Left ventricle myocardium inferior (tissue), 1 donor: ENCODE measurements around the gene GNAT2. TPM values are rescaled to one million over a fixed set of nuclear protein-coding genes. Genes with fewer than 3 reads are reported as not detected.

Experiments used
- DNase-seq: peaks from one replicate; pipeline ENCODE4 v3.0.0-alpha.2; 2020
- H3K27ac ChIP-seq: fragments of 200-600 bp; replicated peaks from 2 replicates; pipeline ENCODE4 v1.8.0; 2021
- H3K27me3 ChIP-seq: fragments of 200-600 bp; 2 replicates; pipeline ENCODE4 v1.8.0; 2021; ENCODE audit warnings: low read depth
- H3K36me3 ChIP-seq: fragments of 200-600 bp; 2 replicates; pipeline ENCODE4 v1.8.0; 2021
- H3K4me1 ChIP-seq: fragments of 200-600 bp; 2 replicates; pipeline ENCODE4 v1.8.0; 2021
- H3K4me3 ChIP-seq: fragments of 200-600 bp; 2 replicates; pipeline ENCODE4 v1.8.0; 2021; ENCODE audit warnings: mild to moderate bottlenecking, moderate library complexity
- H3K9me3 ChIP-seq: fragments of 200-600 bp; replicated peaks from 2 replicates; pipeline ENCODE4 v1.8.0; 2021
- CTCF ChIP-seq: fragments of 200-600 bp; IDR thresholded peaks from 2 replicates; pipeline ENCODE4 v1.8.0; 2021; ENCODE audit warnings: antibody characterized with exemption, mild to moderate bottlenecking, borderline replicate concordance
- intact Hi-C: fragments of 100-400 bp; cut with micrococcal nuclease; formaldehyde crosslinking; loops from one replicate; pipeline ENCODE4 v1.11.0; 2022
- total RNA-seq: library from RNA; stranded (reverse); fragmentation: NEBNext Ultra II Directional; extraction: Animal tissue kit (Norgen Biotek cat#: 25700); gene quantifications from one replicate; pipeline ENCODE4 v1.2.1, GENCODE V29; 2021
- donor health status: DM: no; HTN: yes; CAD: no; lungs with severe emphysema.

The GNAT2 gene
- total RNA-seq, 1 donor from 2014 or later, result not detected

- no peak for DNase-seq
- intact Hi-C loops, result no loop called here
- no peak for TF ChIP-seq CTCF
- Histone ChIP-seq H3K27ac (no peak overlapping the region), H3K4me3 (no peak overlapping the region), H3K4me1 (no peaks in the 10 kb centered on the region), H3K36me3 (peaks cover 72% of the 10 kb centered on the region), H3K9me3 (no peaks in the 10 kb centered on the region), H3K27me3 (no peaks in the 10 kb centered on the region)
Observed at GRCh38 chr1:109595531-109595930, 23.9 kb downstream of the GNAT2 start.

- intact Hi-C loops, result no loop called here
- no peak overlapping the region for H3K4me3 ChIP-seq
- no peaks in the 10 kb centered on the region for H3K27me3 ChIP-seq
- no peak for DNase-seq
- no peaks in the 10 kb centered on the region for H3K4me1 ChIP-seq
- no peak for TF ChIP-seq CTCF
- peaks cover 85% of the 10 kb centered on the region for H3K36me3 ChIP-seq
- no peak overlapping the region for H3K27ac ChIP-seq
- no peaks in the 10 kb centered on the region for H3K9me3 ChIP-seq
Observed at GRCh38 chr1:109592916-109593315, 26.5 kb downstream of the GNAT2 start.

GRCh38 chr1:109589679-109590078 lies 29.7 kb downstream of the GNAT2 start:
- DNase-seq, result no peak
- no peak for TF ChIP-seq CTCF
- Histone ChIP-seq H3K9me3 (no peaks in the 10 kb centered on the region), H3K36me3 (peaks cover 87% of the 10 kb centered on the region), H3K27ac (no peak overlapping the region), H3K4me1 (no peaks in the 10 kb centered on the region), H3K27me3 (no peaks in the 10 kb centered on the region), H3K4me3 (no peak overlapping the region)
- intact Hi-C loops, result no loop called here

GRCh38 chr1:109589177-109589576 lies 30.2 kb downstream of the GNAT2 start:
- DNase-seq, result no peak
- H3K4me1 ChIP-seq, result no peaks in the 10 kb centered on the region
- H3K4me3 ChIP-seq, result no peak overlapping the region
- H3K27me3 ChIP-seq, result no peaks in the 10 kb centered on the region
- no peak overlapping the region for H3K27ac ChIP-seq
- intact Hi-C loops, result no loop called here
- H3K9me3 ChIP-seq, result no peaks in the 10 kb centered on the region
- H3K36me3 ChIP-seq, result peaks cover 91% of the 10 kb centered on the region
- no peak for TF ChIP-seq CTCF

- Histone ChIP-seq H3K36me3 (peaks cover 85% of the 10 kb centered on the region), H3K4me3 (no peak overlapping the region), H3K9me3 (no peaks in the 10 kb centered on the region), H3K4me1 (no peaks in the 10 kb centered on the region), H3K27ac (no peak overlapping the region), H3K27me3 (no peaks in the 10 kb centered on the region)
- TF ChIP-seq CTCF, result no peak
- no peak for DNase-seq
- intact Hi-C loops, result no loop called here
Observed at GRCh38 chr1:109586055-109586454, 33.4 kb downstream of the GNAT2 start.

- TF ChIP-seq CTCF, result no peak
- peaks cover 2% of the 10 kb centered on the region for H3K4me1 ChIP-seq
- no peak for DNase-seq
- no peaks in the 10 kb centered on the region for H3K27me3 ChIP-seq
- intact Hi-C loops, result no loop called here
- peaks cover 84% of the 10 kb centered on the region for H3K36me3 ChIP-seq
- no peak overlapping the region for H3K27ac ChIP-seq
- no peak overlapping the region for H3K4me3 ChIP-seq
- H3K9me3 ChIP-seq, result no peaks in the 10 kb centered on the region
Observed at GRCh38 chr1:109584766-109585165, 34.6 kb downstream of the GNAT2 start.
